ENCODE results near the gene QSER1. TPM values are rescaled to one million over a fixed set of nuclear protein-coding genes. Genes with fewer than 3 reads are reported as not detected.

QSER1 gene
- total RNA-seq, 1 experiment from 2014 or later, result 74.0 TPM

GRCh38 chr11:33017965-33018364, 125.4 kb downstream of the QSER1 start:
- ChIA-PET POLR2A (no interaction called here), CTCF (no interaction called here)
- Mint-ChIP-seq H3K9me3 (no peaks in the 10 kb centered on the region), H3K4me1 (peaks cover 18% of the 10 kb centered on the region), H3K27ac (no peak overlapping the region), H3K4me3 (no peak overlapping the region), H3K27me3 (ENCODE audit: low read depth) (peaks cover 38% of the 10 kb centered on the region), H3K36me3 (no peaks in the 10 kb centered on the region)
- TF ChIP-seq MAX (CRISPR knock-in tag; IDR thresholded peaks at IDR 0.05) (no peak), OVOL2 (CRISPR knock-in tag; IDR thresholded peaks at IDR 0.05; ENCODE audit: borderline replicate concordance) (no peak), NFYB (CRISPR knock-in tag; conservative IDR thresholded peaks at IDR 0.05; ENCODE audit: low read depth) (no peak), ZNF121 (CRISPR knock-in tag; IDR thresholded peaks at IDR 0.05) (no peak), GTF2I (CRISPR knock-in tag; conservative IDR thresholded peaks at IDR 0.05) (no peak), ZNF512 (CRISPR knock-in tag; IDR thresholded peaks at IDR 0.05; ENCODE audit: borderline replicate concordance) (no peak), STAT6 (CRISPR knock-in tag; conservative IDR thresholded peaks at IDR 0.05; ENCODE audit: low read depth) (no peak), MYBL2 (CRISPR knock-in tag; IDR thresholded peaks at IDR 0.05) (no peak), TEAD1 (CRISPR knock-in tag; IDR thresholded peaks at IDR 0.05) (no peak), SP1 (CRISPR knock-in tag; conservative IDR thresholded peaks at IDR 0.05) (no peak), ZNF263 (CRISPR knock-in tag; IDR thresholded peaks at IDR 0.05; ENCODE audit: low read depth) (no peak), MXD4 (CRISPR knock-in tag; IDR thresholded peaks at IDR 0.05; ENCODE audit: borderline replicate concordance) (no peak), SMAD3 (CRISPR knock-in tag; IDR thresholded peaks at IDR 0.05; ENCODE audit: borderline replicate concordance) (no peak)
- DNase-seq (ENCODE audit: low spot score) (no peak), ATAC-seq (no peak)

GRCh38 chr11:33018840-33019239, 126.2 kb downstream of the QSER1 start:
- H3K4me1 Mint-ChIP-seq, result peaks cover 19% of the 10 kb centered on the region
- H3K27ac Mint-ChIP-seq, result no peak overlapping the region
- H3K9me3 Mint-ChIP-seq, result no peaks in the 10 kb centered on the region
- POLR2A ChIA-PET, result no interaction called here
- no peaks in the 10 kb centered on the region for H3K36me3 Mint-ChIP-seq
- H3K27me3 Mint-ChIP-seq (ENCODE audit: low read depth), result peaks cover 37% of the 10 kb centered on the region
- CTCF ChIA-PET, result no interaction called here
- ATAC-seq (no peak), DNase-seq (ENCODE audit: low spot score) (no peak)
- TF ChIP-seq AR (CRISPR knock-in tag; IDR thresholded peaks at IDR 0.05) (no peak), GABPB1 (CRISPR knock-in tag; IDR thresholded peaks at IDR 0.05) (no peak), ZNF317 (CRISPR knock-in tag; IDR thresholded peaks at IDR 0.05; ENCODE audit: borderline replicate concordance, low read depth) (no peak), FOXP1 (CRISPR knock-in tag; IDR thresholded peaks at IDR 0.05; ENCODE audit: borderline replicate concordance) (no peak), STAT6 (CRISPR knock-in tag; conservative IDR thresholded peaks at IDR 0.05; ENCODE audit: low read depth) (no peak), NFYB (CRISPR knock-in tag; conservative IDR thresholded peaks at IDR 0.05; ENCODE audit: low read depth) (no peak), ZNF219 (CRISPR knock-in tag; IDR thresholded peaks at IDR 0.05; ENCODE audit: borderline replicate concordance) (no peak), ARID4B (CRISPR knock-in tag; IDR thresholded peaks at IDR 0.05; ENCODE audit: borderline replicate concordance) (no peak), SP1 (CRISPR knock-in tag; conservative IDR thresholded peaks at IDR 0.05) (no peak), ZNF423 (CRISPR knock-in tag; IDR thresholded peaks at IDR 0.05) (no peak)
- no peak overlapping the region for H3K4me3 Mint-ChIP-seq
